ENCODE results near the gene LARP1.
"Not testable (repeated sequence)": the region's sequence is repeated elsewhere in the genome, so short reads cannot be mapped to it uniquely, and the experiment has no call there.

The LARP1 gene

GRCh38 chr5:154735362-154735761 lies 19.8 kb upstream of the LARP1 start:
- not testable (repeated sequence) for DNase-seq

DNA sequence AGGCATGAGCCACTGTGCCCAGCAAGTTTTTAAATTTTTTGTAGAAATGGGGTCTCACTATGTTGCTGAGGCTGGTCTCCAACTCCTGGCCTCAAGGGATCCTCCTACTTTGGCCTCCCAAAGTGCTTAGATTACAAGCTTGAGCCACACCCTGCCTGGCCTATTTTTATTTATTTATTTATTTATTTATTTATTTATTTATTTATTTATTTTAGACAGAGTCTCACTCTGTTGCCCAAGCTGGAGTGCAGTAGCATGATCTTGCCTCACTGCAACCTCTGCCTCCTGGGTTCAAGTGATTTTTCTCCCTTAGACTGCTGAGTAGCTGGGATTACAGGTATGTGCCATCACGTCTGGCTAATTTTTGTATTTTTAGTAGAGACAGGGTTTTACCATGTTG lies 18.8 kb upstream of the LARP1 start:
- DNase-seq, result not testable (repeated sequence)

- no peak for DNase-seq
Measured at GRCh38 chr5:154737667-154738320, 17.4 kb upstream of the LARP1 start.

DNA sequence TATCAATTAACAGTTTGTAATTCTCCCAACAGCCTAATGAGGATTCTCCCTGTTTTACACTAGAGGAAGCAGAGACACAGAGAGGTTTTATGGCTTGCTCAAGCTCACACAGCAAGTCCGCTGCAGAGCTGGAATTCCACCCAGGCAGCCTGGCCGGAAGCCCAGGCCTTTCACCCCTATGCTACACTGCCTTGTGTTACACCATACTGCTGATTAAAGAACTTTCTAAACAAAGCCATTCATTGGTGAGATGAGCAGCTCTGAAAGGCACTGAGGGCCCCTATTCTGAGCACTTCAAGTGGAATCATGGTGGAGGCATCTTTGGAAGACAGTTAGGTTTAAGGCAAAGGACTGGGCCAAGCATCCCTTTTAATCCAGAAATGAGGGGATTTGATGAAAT lies 14.7 kb upstream of the LARP1 start:
- no peak for DNase-seq

- no peak for DNase-seq
Measured at GRCh38 chr5:154740957-154741356, 14.2 kb upstream of the LARP1 start.

DNA sequence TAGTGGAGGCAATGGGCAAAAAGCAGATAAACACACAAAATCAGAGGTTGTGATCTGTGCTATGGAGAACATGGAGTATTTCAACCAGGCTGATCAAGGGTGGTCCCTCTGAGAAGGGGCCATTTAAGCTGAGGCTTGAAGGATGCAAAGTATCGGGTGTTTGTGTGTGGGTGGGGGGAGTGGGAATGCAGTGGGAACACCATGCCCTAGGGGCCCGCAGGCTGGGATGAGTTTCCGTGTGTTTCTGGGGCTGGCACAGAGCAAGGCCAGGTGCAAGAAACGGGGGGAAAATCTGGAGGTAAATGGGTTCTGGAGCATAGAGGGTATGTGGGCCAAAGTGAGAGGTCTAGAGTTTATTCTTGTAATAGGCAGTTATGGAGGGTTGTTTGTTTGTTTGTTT lies 13.8 kb upstream of the LARP1 start:
- DNase-seq, result no peak

- no peak for DNase-seq
Measured at GRCh38 chr5:154743812-154744211, 11.4 kb upstream of the LARP1 start.

- no peak for DNase-seq
Measured at GRCh38 chr5:154745349-154745748, 9.8 kb upstream of the LARP1 start.

- no peak for DNase-seq
Measured at GRCh38 chr5:154749491-154749890, 5.7 kb upstream of the LARP1 start.

DNA sequence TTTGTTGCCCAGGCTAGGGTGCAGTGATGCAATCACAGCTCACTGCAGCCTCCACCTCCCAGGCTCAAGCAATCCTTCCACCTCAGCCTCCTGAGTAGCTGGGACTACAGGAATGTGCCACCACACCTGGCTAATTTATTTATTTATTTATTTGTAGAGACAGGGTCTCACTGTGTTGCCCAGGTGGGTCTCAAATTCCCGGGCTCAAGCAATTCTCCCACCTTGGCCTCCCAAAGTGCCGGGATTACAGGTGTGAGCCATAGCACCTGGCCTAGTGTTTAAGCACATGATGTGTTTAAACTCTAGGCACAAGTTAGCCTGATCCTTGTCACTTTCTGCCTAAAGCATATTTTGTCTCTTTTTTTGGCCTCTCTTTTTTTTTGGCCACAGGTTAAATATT lies 4.5 kb upstream of the LARP1 start:
- DNase-seq, result not testable (repeated sequence)

DNA sequence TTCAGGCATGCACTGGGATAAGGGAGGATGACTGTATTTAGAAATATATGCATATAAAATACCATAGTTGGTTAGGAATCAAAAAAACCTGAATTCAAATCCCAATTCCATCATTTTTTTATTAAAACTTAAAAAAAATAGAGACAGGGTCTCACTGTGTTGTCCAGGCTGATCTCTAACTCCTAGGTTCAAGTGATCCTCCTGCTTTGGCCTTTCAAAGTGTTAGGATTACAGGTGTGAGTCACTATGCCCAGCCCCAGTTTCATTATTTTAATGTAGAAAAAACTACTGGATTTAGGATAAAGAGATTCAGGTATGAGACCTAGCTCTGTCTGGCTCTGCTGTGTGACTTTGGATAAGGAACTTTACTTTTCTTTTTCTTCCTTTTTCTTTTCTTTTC lies 3.3 kb upstream of the LARP1 start:
- DNase-seq, result no peak

DNA sequence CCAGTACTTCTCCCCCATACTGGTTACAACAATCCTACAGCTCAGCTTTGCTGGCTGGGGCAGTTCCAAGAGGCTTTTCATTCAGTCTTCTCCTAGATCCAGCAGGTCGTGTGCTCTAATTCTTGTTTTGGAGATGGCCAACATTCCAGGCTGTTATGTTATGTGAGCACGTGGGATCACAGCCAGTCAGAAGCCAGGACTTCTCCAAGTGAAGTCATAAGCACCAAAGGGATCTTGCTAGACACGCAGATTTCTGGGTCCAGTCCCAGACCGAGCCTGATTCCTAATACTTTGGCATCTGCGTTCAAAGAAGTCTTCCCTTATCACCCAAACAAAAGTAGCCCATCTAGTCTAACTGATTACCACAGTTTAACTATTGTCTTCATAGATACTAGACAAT lies 1.4 kb upstream of the LARP1 start:
- DNase-seq, result no peak

DNA sequence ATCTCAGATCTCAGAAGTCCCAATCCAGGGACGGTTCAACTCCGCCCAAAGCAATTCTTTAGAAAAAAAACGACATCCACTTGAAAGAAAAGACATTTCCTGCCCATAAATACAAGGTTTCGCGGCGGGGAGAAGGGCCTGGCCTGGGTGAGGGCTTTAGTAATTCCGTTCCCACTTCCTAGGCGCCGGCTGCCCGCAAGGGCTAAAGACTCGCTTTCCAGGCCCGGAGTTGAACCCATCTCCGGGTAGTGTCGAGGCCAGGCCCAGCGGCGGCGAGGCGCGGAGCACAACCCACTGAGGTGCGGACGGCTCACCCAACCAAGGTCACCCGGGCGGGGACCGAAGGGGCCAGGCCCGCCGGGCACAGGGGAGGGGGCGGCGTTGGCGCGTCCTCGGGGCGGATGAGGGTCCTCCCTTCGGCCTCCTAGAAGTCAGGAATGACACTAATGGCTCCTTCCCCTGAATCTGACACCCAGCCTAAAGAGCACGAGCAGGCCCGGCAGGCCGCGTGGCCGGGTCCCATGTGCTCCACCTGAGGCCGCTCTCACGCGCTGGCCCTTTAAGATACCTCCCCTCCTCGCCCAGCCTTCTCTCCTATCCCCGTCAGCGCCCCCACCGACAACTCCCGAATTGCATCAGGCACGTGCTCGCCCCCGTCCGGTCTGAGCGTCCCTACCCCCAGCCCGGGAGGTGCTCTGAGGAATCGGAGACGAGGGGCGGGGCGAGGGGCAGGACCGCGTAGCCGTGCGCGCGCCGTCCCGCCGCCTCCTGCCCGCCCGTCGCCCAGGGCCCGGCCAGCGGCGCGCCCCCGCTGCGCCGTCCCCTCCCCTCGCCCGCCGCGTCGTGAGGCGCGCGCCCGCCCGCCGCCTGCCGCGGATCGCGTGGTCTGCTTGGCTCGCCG lies 467 bp upstream of the LARP1 start:
- peak; percentile 99 for DNase-seq

DNA sequence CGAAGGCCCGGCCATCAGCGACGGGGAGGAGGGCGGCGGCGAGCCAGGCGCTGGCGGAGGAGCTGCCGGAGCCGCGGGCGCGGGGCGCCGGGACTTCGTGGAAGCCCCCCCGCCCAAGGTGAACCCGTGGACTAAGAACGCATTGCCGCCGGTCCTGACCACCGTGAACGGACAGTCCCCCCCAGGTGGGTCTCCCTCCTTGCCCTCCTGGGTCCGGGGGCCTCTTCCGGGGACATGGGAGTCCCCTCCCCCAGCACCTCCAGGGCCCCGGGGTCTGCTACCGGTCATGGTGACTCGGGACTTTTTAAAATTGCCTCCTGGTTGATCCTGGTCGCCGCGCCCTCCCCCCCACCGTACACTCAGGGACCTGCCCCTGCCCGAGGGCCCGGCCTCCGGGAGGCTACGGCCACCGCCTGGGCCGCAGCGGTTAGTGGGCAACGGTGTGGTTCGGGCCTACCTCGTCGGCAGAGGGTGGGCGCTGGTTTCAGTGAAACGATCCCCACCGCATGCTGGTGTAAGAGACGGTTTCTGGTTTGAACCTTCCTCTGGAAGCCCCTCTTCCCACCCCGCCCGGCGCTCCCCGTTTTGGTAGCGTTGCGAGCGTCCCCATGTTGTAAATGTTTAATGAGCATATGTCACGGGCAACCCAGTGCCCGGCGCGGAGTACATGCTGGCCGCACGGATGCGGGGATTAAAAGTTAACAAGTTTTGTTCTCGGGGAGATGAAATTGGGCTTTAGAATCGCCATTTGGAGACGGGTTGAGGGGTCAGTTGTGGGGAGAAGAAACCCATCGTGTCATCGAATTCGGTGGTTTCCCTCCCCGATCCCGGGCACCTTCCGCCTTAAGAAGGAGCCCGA lies 1.1 kb downstream of the LARP1 start:
- peak; percentile 24 to 50 for DNase-seq

- peak; percentile 38 to 49 for DNase-seq
Measured at GRCh38 chr5:154756868-154757813, 2.0 kb downstream of the LARP1 start.

- peak; percentile 36 to 54 for DNase-seq
Measured at GRCh38 chr5:154757814-154758406, 2.7 kb downstream of the LARP1 start.

DNA sequence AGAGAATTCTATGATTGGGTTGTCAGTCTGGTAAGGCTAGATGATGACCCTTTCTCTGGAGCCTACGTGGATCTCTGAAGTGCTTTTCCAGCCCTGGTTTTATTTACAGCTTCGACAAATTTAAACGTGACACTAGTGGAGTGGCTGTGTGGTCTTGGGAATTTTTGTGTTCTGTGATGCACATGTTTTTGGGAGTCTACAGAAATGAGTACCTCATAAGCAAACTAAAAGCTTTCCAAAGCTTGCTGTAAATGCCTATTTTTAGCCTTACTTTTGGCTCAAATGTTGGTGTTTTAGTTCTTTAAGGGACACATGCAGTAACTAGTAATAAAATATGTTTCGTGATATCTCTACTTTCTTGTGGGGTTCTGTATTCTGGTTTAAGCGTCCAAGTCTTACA lies 3.3 kb downstream of the LARP1 start:
- DNase-seq, result no peak

GRCh38 chr5:154758977-154759376 lies 3.8 kb downstream of the LARP1 start:
- no peak for DNase-seq

DNA sequence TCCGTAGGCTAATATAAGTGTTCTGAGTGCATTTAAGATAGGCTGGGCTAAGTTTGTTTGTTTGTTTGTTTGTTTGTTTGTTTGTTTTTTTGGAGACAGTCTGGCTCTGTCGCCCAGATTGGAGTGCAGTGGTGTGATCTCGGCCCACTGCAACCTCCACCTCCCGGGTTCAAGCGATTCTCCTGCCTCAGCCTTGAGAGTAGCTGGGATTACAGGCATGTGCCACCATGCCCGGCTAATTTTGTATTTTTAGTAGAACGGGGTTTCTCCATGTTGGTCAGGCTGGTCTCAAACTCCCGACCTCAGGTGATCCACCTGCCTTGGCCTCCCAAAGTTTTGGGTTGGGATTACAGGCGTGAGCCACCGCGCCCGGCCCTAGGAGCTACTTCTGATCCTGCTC lies 4.7 kb downstream of the LARP1 start:
- DNase-seq, result not testable (repeated sequence)

- DNase-seq, result peak in 1 of 2 donors; percentile 39
Measured at GRCh38 chr5:154761046-154761736, 6.0 kb downstream of the LARP1 start.

- DNase-seq, result no peak
Measured at GRCh38 chr5:154762261-154762660, 7.1 kb downstream of the LARP1 start.

All from CD4-positive, alpha-beta T cell treated with Interleukin-4 for 1 hour (primary cell).